DND-41 (cell line): ENCODE measurements around the gene EXOC6.

Experiments used
- ATAC-seq: fragments of 200-7000 bp; cut with Tn5 transposase; 3 replicates; pipeline ENCODE4 v1.9.1; 2021; ENCODE audit warnings: low read depth; ENCODE audit not compliant: insufficient read depth
- DNase-seq: peaks from one replicate; pipeline ENCODE4 v3.0.0-alpha.2; 2020
- H2AFZ ChIP-seq: 2 replicates; pipeline ENCODE4 v1.6.0; 2012; ENCODE audit warnings: low read depth, low read length
- H3K27ac ChIP-seq: 2 replicates; pipeline ENCODE4 v1.5.1; 2012; ENCODE audit warnings: low read length, inconsistent platforms
- H3K27me3 ChIP-seq: fragments of 200-600 bp; sonication (generic); 2 replicates; pipeline ENCODE4 v1.6.0; 2012; ENCODE audit warnings: low read length, mild to moderate bottlenecking, inconsistent platforms; ENCODE audit not compliant: insufficient read depth, poor library complexity
- H3K36me3 ChIP-seq: 2 replicates; pipeline ENCODE4 v1.5.1; 2012; ENCODE audit warnings: low read length, inconsistent platforms; ENCODE audit not compliant: insufficient read depth
- H3K4me1 ChIP-seq: 2 replicates; pipeline ENCODE4 v1.5.1; 2012; ENCODE audit warnings: mild to moderate bottlenecking, low read length; ENCODE audit not compliant: insufficient read depth
- H3K4me2 ChIP-seq: 2 replicates; pipeline ENCODE4 v1.6.0; 2012; ENCODE audit warnings: mild to moderate bottlenecking, moderate library complexity, low read length, inconsistent platforms; ENCODE audit not compliant: insufficient read depth
- H3K4me3 ChIP-seq, 2 experiments: fragments of 200-600 bp in 1 of 2; shearing (Covaris generic) in 1 of 2; 2 replicates each; pipeline ENCODE4 v1.5.1; 2012 to 2016; ENCODE audit warnings: inconsistent platforms in 2 of 2, low read length in 2 of 2, mild to moderate bottlenecking in 2 of 2, low read depth in 1 of 2, moderate library complexity in 1 of 2
- H3K79me2 ChIP-seq: 2 replicates; pipeline ENCODE4 v1.6.0; 2012; ENCODE audit warnings: low read length, inconsistent platforms; ENCODE audit not compliant: insufficient read depth
- H3K9ac ChIP-seq: 2 replicates; pipeline ENCODE4 v1.6.0; 2012; ENCODE audit warnings: low read depth, mild to moderate bottlenecking, inconsistent platforms, low read length, moderate library complexity
- H3K9me3 ChIP-seq: 2 replicates; pipeline ENCODE4 v1.5.1; 2012; ENCODE audit warnings: low read length, moderate library complexity, mild to moderate bottlenecking, inconsistent platforms; ENCODE audit not compliant: insufficient read depth, severe bottlenecking
- H4K20me1 ChIP-seq: 2 replicates; pipeline ENCODE4 v1.6.0; 2012; ENCODE audit warnings: low read length; ENCODE audit not compliant: insufficient read depth
- EZH2 ChIP-seq: IDR thresholded peaks from 3 replicates; pipeline ENCODE4 v1.6.1; 2012; ENCODE audit warnings: borderline replicate concordance, low read depth, mild to moderate bottlenecking, moderate library complexity, low read length, inconsistent platforms; ENCODE audit not compliant: severe bottlenecking
- TF ChIP-seq, protein P1 (sequence below): IDR thresholded peaks from 2 replicates; pipeline ENCODE4 v1.5.1; 2012; ENCODE audit warnings: borderline replicate concordance, low read length, moderate library complexity, mild to moderate bottlenecking; ENCODE audit not compliant: poor library complexity, severe bottlenecking; ENCODE audit errors: extremely low read depth

The EXOC6 gene

DNA sequence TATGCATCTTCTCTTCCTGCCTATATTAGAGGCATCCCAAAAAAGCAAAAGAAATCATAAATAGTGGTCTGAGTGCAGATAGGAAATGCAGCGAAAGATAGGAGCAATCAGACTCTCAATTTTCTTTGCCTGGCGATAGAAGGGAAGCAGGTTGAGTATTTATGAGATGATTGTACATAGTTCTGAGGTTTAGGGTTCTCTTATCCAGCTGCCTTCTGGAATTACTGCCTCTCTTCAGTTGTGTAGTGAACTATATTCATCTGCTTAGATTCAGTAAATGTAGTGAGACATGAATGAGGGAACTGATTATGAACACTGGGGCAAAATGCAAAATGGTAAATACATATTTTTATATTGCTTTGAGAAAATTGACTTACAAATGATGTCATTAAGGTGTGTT lies 119.3 kb downstream of the EXOC6 start:
- no peak overlapping the region for H3K27ac ChIP-seq
- no peaks in the 10 kb centered on the region for H4K20me1 ChIP-seq
- no peak overlapping the region for H2AFZ ChIP-seq
- H3K9ac ChIP-seq, result no peak overlapping the region
- H3K36me3 ChIP-seq, result peaks cover 23% of the 10 kb centered on the region
- no peak overlapping the region for H3K4me3 ChIP-seq
- TF ChIP-seq, protein P1, sequence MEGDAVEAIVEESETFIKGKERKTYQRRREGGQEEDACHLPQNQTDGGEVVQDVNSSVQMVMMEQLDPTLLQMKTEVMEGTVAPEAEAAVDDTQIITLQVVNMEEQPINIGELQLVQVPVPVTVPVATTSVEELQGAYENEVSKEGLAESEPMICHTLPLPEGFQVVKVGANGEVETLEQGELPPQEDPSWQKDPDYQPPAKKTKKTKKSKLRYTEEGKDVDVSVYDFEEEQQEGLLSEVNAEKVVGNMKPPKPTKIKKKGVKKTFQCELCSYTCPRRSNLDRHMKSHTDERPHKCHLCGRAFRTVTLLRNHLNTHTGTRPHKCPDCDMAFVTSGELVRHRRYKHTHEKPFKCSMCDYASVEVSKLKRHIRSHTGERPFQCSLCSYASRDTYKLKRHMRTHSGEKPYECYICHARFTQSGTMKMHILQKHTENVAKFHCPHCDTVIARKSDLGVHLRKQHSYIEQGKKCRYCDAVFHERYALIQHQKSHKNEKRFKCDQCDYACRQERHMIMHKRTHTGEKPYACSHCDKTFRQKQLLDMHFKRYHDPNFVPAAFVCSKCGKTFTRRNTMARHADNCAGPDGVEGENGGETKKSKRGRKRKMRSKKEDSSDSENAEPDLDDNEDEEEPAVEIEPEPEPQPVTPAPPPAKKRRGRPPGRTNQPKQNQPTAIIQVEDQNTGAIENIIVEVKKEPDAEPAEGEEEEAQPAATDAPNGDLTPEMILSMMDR, result no peak
- TF ChIP-seq EZH2, result no peak
- no peak for ATAC-seq
- H3K9me3 ChIP-seq, result peaks cover 3% of the 10 kb centered on the region
- H3K27me3 ChIP-seq, result no peaks in the 10 kb centered on the region
- H3K79me2 ChIP-seq, result no peaks in the 10 kb centered on the region
- DNase-seq, result no peak
- H3K4me2 ChIP-seq, result no peak overlapping the region
- no peaks in the 10 kb centered on the region for H3K4me1 ChIP-seq

DNA sequence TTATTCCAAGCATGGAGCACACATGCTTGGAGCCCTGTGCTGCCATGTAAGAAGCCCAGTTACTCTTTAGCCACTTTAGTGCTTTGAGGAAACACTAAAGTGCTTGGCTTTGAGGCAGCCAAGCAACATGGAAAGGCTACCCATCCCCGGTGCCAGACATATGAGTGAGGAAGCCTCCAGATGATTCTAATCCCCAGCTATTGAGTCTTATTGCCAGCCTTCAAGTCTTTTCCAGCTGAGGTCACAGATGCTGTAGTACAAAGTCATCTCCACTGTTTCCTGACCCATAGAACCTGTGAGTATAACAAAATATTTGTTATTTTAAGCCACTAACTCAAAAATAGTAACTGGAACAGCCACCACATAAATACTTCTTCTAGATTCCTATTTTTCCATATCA lies 120.8 kb downstream of the EXOC6 start:
- H3K27me3 ChIP-seq, result no peaks in the 10 kb centered on the region
- no peak overlapping the region for H3K4me2 ChIP-seq
- DNase-seq (no peak), ATAC-seq (no peak)
- no peak overlapping the region for H3K9ac ChIP-seq
- TF ChIP-seq, protein P1, result no peak
- no peak for TF ChIP-seq EZH2
- H2AFZ ChIP-seq, result no peak overlapping the region
- no peaks in the 10 kb centered on the region for H3K79me2 ChIP-seq
- H3K4me3 ChIP-seq, result no peak overlapping the region
- no peaks in the 10 kb centered on the region for H3K4me1 ChIP-seq
- peaks cover 33% of the 10 kb centered on the region for H3K36me3 ChIP-seq
- peaks cover 3% of the 10 kb centered on the region for H3K9me3 ChIP-seq
- no peaks in the 10 kb centered on the region for H4K20me1 ChIP-seq
- no peak overlapping the region for H3K27ac ChIP-seq

GRCh38 chr10:92970301-92971070 lies 122.2 kb downstream of the EXOC6 start:
- H3K27me3 ChIP-seq, result no peaks in the 10 kb centered on the region
- no peak overlapping the region for H3K4me3 ChIP-seq
- peaks cover 36% of the 10 kb centered on the region for H3K36me3 ChIP-seq
- H2AFZ ChIP-seq, result no peak overlapping the region
- no peak overlapping the region for H3K9ac ChIP-seq
- DNase-seq, result no peak
- H3K4me2 ChIP-seq, result no peak overlapping the region
- H4K20me1 ChIP-seq, result no peaks in the 10 kb centered on the region
- H3K79me2 ChIP-seq, result no peaks in the 10 kb centered on the region
- H3K9me3 ChIP-seq, result peaks cover 3% of the 10 kb centered on the region
- ATAC-seq, result no peak
- H3K4me1 ChIP-seq, result no peaks in the 10 kb centered on the region
- no peak for TF ChIP-seq EZH2
- TF ChIP-seq, protein P1, result no peak
- H3K27ac ChIP-seq, result no peak overlapping the region
